Measurements from ENCODE around the gene TBXA2R.
A peak's percentile ranks its signal among the peaks of the same experiment; 100 is the strongest.

Gene TBXA2R

DNA sequence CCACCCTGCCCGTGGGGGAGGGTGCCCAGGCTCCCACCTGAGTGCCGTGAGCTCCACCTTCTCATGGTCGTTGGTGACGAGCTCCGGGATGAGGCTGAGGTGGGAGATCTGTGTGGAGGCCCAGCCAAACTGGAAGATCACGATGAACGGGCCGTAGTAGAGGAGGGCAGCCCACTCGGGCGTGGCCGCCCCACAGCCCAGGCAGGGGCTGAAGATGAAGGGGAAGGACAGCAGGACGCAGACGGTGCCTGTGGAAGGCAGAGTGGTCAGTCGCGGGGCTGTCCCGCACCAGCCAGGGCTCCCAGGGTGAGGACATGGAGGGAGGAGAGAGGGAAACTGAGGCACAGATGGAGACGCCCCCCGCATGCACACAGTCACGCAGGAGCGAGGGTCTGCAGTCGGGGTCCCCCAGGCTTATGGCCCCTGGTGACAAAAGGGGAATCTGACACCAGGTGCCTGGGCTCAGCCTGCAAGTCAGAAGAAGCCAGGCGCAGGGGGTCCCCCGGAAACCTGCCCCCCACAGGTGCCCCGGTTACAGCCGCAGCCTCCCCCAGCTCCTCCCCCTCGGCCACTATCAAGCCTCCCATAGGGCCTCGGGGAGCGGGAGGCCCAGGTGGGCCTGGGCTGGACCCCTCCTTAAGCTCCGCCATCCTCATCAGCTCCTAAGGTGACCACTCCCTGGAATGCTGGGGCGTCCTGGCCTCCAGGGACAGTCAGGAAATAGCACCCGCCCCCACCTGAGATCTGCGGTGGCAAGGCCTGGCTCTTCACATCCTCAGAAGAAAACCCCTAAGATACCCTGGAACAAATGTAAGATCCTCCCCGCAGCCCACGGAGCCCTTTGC, 55.5 kb downstream of the TBXA2R start:
- no peak for DNase-seq

GRCh38 chr19:3549816-3550215, 56.9 kb downstream of the TBXA2R start:
- no peak for DNase-seq

DNA sequence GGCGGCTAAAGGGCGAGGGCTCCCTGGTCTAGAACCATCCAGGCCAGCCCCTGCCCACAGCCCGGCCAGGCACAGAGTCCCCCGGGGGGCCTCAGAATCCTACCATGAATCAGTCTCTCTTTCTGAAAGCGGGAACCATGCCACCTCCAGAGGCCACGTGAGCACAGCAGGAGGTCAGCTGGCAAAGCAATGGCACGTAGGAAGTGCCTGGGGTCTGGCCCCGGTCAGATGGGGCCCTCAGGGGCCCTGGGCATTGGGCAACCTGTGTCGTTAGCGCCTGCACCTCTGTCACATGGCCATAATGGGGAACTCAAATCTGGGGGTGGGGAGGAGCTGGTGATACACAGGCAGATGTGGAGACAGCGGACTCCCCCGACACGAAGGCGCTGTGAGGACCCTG, 58.1 kb downstream of the TBXA2R start:
- DNase-seq, result no peak

DNA sequence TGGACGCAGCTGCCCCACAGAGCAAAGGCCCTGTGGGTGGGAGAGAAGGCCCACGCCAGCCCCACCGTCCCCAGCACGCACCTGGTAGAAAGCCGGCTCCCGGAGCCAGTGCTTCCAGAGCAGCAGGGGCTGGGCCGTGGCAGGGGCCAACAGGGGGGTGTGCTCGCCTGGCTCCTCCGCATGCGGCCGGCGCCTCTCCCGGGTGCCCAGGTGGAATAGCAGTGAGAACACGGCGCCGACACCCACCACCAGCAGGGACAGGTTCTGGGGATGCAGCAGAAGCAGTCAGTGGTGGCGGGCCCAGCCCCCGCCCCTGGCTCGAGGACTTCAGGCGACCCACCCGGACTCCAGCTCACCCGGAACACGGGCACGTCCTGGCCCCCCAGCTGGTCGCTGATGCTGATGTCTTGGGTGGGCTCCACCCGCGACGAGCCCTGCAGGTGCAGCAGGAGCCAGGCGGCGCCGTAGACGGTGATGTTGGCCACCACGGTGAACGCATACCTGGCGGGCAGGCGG, 58.9 kb downstream of the TBXA2R start:
- DNase-seq, result no peak

DNA sequence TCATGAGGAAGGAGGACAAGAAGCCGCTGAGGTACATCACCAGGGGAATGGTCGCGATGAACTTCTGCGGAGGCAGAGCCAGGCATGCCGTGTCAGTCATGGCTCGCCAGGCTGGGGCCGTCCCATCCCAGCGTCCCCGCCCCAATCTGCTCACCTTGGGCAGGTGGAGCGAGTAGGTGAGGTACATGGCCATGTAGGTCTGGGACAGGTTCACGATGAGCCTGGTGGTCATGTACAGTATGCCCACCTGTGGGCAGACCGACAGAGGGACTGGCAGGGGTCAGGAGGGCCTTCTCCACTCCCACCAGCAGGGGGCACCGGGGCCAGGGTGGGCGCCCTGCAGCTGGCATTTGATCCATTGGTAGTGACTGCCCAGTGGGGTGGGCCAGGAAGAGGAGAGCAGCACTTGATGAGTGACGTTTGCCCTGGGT, 59.4 kb downstream of the TBXA2R start:
- DNase-seq, result no peak

GRCh38 chr19:3546119-3546518, 60.6 kb downstream of the TBXA2R start:
- DNase-seq, result no peak

DNA sequence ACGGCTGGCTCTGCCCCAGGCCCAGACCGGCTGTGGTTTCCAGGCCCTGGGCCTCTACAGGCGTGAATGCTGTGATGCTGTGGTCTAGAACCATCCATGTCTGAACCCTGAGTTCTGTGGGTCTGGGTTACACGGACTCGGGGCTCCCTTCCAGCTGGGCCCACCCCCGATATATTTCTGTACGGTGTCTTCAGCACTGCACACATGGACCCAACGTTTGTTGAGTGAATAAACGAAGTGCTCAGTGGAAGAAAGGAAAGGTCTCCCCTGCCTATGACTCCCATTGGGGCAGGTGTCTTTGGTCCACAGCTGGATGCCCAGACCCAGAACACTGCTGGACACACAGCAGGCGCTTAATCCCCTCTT, 61.0 kb downstream of the TBXA2R start:
- no peak for DNase-seq

DNA sequence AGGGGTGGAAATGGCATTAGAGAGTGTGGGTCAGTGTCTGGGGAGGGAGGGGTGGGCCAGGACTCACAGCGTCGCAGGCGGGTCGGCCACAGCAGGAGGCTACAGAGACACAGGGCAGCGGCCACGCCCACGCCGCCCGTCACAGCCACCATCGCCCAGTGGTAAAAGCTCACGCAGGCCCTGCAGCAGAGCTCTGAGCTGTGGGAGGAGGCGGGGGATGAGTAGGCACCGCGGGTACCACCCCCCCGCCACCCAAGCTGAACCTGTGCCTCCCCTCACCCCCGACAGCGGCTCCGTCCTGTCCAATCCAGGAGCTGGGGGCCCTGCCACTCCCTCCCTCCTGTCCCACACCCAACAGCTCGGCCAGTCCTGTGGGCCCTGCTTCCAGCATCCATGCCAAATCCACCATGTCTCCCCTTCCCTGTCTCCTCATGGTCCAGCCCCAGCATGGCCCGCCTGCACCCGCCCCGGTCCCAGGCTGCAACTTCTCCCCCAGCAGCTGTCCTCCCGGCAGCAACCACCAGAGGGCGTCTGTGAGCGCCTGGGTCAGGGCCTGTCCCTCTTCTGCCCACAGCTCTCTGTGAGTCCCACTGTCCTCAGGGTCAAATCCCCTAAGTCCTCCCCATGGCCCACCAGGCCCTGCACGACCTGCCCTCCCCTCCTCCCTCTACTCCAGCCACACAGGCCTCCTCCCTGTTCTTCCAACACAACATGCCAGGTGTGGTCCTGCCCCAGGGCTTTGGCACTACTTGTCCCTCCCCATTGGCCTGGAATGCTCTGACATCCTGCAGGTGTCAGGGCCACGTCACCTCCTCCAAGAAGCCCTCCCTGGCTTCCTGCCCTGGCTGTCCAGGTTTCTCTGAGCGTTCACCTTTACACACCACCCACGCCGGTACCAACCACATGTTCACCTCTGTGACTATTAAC, 61.7 kb downstream of the TBXA2R start:
- DNase-seq, result peak in 1 of 2 experiments; percentile 12
